ENCODE results near the gene MSL1. TPM values are rescaled to one million over a fixed set of nuclear protein-coding genes. Genes with fewer than 3 reads are reported as not detected.

Gene MSL1
- total RNA-seq, 1 experiment from 2014 or later = 59.8 TPM

GRCh38 chr17:40087903-40088718 is 33.7 kb upstream of the MSL1 start:
- Mint-ChIP-seq H3K4me3 (ENCODE audit: unreplicated experiment) (no peak overlapping the region), H3K4me1 (ENCODE audit: insufficient read depth, unreplicated experiment) (no peaks in the 10 kb centered on the region), H3K36me3 (ENCODE audit: insufficient read depth, unreplicated experiment) (peaks cover 48% of the 10 kb centered on the region), H3K9me3 (ENCODE audit: unreplicated experiment) (no peaks in the 10 kb centered on the region), H3K27me3 (ENCODE audit: insufficient read depth, unreplicated experiment) (no peaks in the 10 kb centered on the region), H3K27ac (ENCODE audit: low read depth, unreplicated experiment) (no peak overlapping the region)
- no TSS peak for BruUV-seq (replicated peaks)
- DNase-seq (ENCODE audit: unreplicated experiment) = no peak
- ChIA-PET CTCF (interaction anchor here (0.6 to 3.0 kb wide), 2 partner anchors 13 to 38 kb away, joined by 5 to 14 read pairs; no protein-coding TSS in a partner anchor), POLR2A (interaction anchor here (0.6 kb wide), 1 partner anchor 478 kb away, joined by 3 read pairs; no protein-coding TSS in a partner anchor)
- intact Hi-C loops (cut with micrococcal nuclease) = loop anchor here (2.0 kb wide), 1 partner anchor 25 kb away; the partner anchor contains the start of gene THRA
- TF ChIP-seq CTCF (IDR thresholded peaks at IDR 0.05; ENCODE audit: unreplicated experiment) = no peak

- no peak for TF ChIP-seq CTCF (IDR thresholded peaks at IDR 0.05; ENCODE audit: unreplicated experiment)
- no TSS peak for BruUV-seq (replicated peaks)
- POLR2A ChIA-PET = interaction anchor here (0.7 to 1.4 kb wide), 3 partner anchors 10 to 63 kb away, joined by 3 to 8 read pairs (median 3); no protein-coding TSS in a partner anchor
- DNase-seq (ENCODE audit: unreplicated experiment) = no peak
- Mint-ChIP-seq H3K27me3 (ENCODE audit: insufficient read depth, unreplicated experiment) (no peaks in the 10 kb centered on the region), H3K4me3 (ENCODE audit: unreplicated experiment) (no peak overlapping the region), H3K27ac (ENCODE audit: low read depth, unreplicated experiment) (no peak overlapping the region), H3K4me1 (ENCODE audit: insufficient read depth, unreplicated experiment) (no peaks in the 10 kb centered on the region), H3K36me3 (ENCODE audit: insufficient read depth, unreplicated experiment) (peaks cover 49% of the 10 kb centered on the region), H3K9me3 (ENCODE audit: unreplicated experiment) (no peaks in the 10 kb centered on the region)
- intact Hi-C loops (cut with micrococcal nuclease) = no loop called here
- CTCF ChIA-PET = interaction anchor here (0.6 to 3.0 kb wide), 4 partner anchors 9 to 190 kb away, joined by 3 to 14 read pairs (median 4); no protein-coding TSS in a partner anchor
These were observed 32.5 kb upstream of the MSL1 start for GRCh38 chr17:40089077-40089895.

GRCh38 chr17:40090237-40091119 is 31.3 kb upstream of the MSL1 start:
- Mint-ChIP-seq H3K9me3 (ENCODE audit: unreplicated experiment) (no peaks in the 10 kb centered on the region), H3K27me3 (ENCODE audit: insufficient read depth, unreplicated experiment) (no peaks in the 10 kb centered on the region), H3K4me1 (ENCODE audit: insufficient read depth, unreplicated experiment) (no peaks in the 10 kb centered on the region), H3K4me3 (ENCODE audit: unreplicated experiment) (no peak overlapping the region), H3K27ac (ENCODE audit: low read depth, unreplicated experiment) (no peak overlapping the region), H3K36me3 (ENCODE audit: insufficient read depth, unreplicated experiment) (peaks cover 49% of the 10 kb centered on the region)
- no peak for DNase-seq (ENCODE audit: unreplicated experiment)
- POLR2A ChIA-PET = interaction anchor here (0.9 to 1.4 kb wide), 3 partner anchors 8 to 27 kb away, joined by 3 to 8 read pairs (median 6); partner anchors contain the start of gene THRA
- BruUV-seq (replicated peaks) = no TSS peak
- intact Hi-C loops (cut with micrococcal nuclease) = no loop called here
- CTCF ChIA-PET = interaction anchor here (0.6 to 3.0 kb wide), 6 partner anchors 8 to 128 kb away, joined by 3 to 14 read pairs (median 4); partner anchors contain the start of gene GSDMA
- no peak for TF ChIP-seq CTCF (IDR thresholded peaks at IDR 0.05; ENCODE audit: unreplicated experiment)

Data from MCF 10A (cell line).